Measurements from ENCODE around the gene RBMS1.

- TF ChIP-seq POLR2A (IDR thresholded peaks at IDR 0.05): no peak
- TF ChIP-seq CTCF (IDR thresholded peaks at IDR 0.05): no peak
Measured at GRCh38 chr2:160465002-160465401, 28.6 kb downstream of the RBMS1 start.
